Endothelial cell of umbilical vein (primary cell): ENCODE data around the gene ZMIZ1.

ENCODE experiments used
- CTCF ChIP-seq, 2 donors: IDR thresholded peaks; 1 replicate in 1 of 2; 2 replicates in 1 of 2; pipeline ENCODE4 v1.5.1; 2011; ENCODE audit warnings: low read length in 2 of 2, mild to moderate bottlenecking in 2 of 2, moderate library complexity in 2 of 2, control low read depth in 1 of 2, inconsistent platforms in 1 of 2, low read depth in 1 of 2; ENCODE audit not compliant: insufficient read depth in 1 of 2; ENCODE audit errors: extremely low read depth in 1 of 2
- EZH2 ChIP-seq: IDR thresholded peaks from 2 replicates; pipeline ENCODE4 v1.6.1; 2012; ENCODE audit warnings: borderline replicate concordance, low read depth, mild to moderate bottlenecking, moderate library complexity, low read length, inconsistent platforms; ENCODE audit not compliant: severe bottlenecking
- FOS ChIP-seq: IDR thresholded peaks from 2 replicates; pipeline ENCODE4 v1.6.1; 2011; ENCODE audit warnings: mild to moderate bottlenecking, low read length, moderate library complexity, borderline replicate concordance; ENCODE audit not compliant: insufficient read depth
- POLR2A ChIP-seq: IDR thresholded peaks from 2 replicates; pipeline ENCODE4 v1.6.1; 2012; ENCODE audit warnings: low read depth, mild to moderate bottlenecking, control low read depth, low read length

- no peak for TF ChIP-seq CTCF (IDR thresholded peaks at IDR 0.05; ENCODE audit: extremely low read depth in 1 of 2, insufficient read depth in 1 of 2, low read depth in 1 of 2, low read length in 2 of 2)
- no peak for TF ChIP-seq POLR2A
- TF ChIP-seq EZH2, result no peak
- no peak for TF ChIP-seq FOS
Observed at GRCh38 chr10:79112881-79113431, 44.2 kb downstream of the ZMIZ1 start.
